ENCODE measurements around the gene NACC1. TPM values are rescaled to one million over a fixed set of nuclear protein-coding genes. Genes with fewer than 3 reads are reported as not detected.

The NACC1 gene
- total and polyA plus RNA-seq, 2 of the 8 experiments (the other 6 are each of a cell fraction or from before 2014, with no cell fraction given): 234 to 301 TPM

GRCh38 chr19:13164343-13165161 lies 46.5 kb downstream of the NACC1 start (continued):
- TF ChIP-seq RAD21 (IDR thresholded peaks at IDR 0.05 in 1 of 2, conservative IDR thresholded peaks at IDR 0.05 in 1 of 2; ENCODE audit: low read depth in 2 of 2, low read length in 2 of 2) (peak in 1 of 2 experiments; percentile 15; a peak in 1 of 4 replicates), POLR2AphosphoS5 (IDR thresholded peaks at IDR 0.05; ENCODE audit: low read depth, low read length) (peak; percentile 75), MAX (IDR thresholded peaks at IDR 0.05) (peak; percentile 73), GTF2F1 (IDR thresholded peaks at IDR 0.05; ENCODE audit: borderline replicate concordance, low read depth, low read length) (peak; percentile 71; the same call in 1 of the 2 replicates), TCF12 (IDR thresholded peaks at IDR 0.05; ENCODE audit: low read depth, low read length) (peak; percentile 95), KDM1A (IDR thresholded peaks at IDR 0.05; ENCODE audit: borderline replicate concordance, low read length) (0 out of 2 replicates have a peak, but pooled peaks have one; percentile 49), E2F6 (IDR thresholded peaks at IDR 0.05) (peak; percentile 52; the same call in 1 of the 2 replicates), BRCA1 (IDR thresholded peaks at IDR 0.05; ENCODE audit: low read depth, low read length) (no peak), SIN3A (conservative IDR thresholded peaks at IDR 0.05 in 1 of 2, IDR thresholded peaks at IDR 0.05 in 1 of 2; ENCODE audit: low read depth in 1 of 2, low read length in 2 of 2) (peak; percentile 74 to 78; a peak in 3 of 4 replicates), MAFK (IDR thresholded peaks at IDR 0.05; ENCODE audit: low read depth, low read length) (peak; percentile 7; the same call in 1 of the 2 replicates), HDAC2 (IDR thresholded peaks at IDR 0.05; ENCODE audit: borderline replicate concordance in 1 of 2, low read depth in 2 of 2, low read length in 2 of 2) (peak; percentile 76 to 94; a peak in 3 of 4 replicates), CREB1 (IDR thresholded peaks at IDR 0.05) (peak; percentile 68; the same call in 1 of the 2 replicates), SP4 (IDR thresholded peaks at IDR 0.05; ENCODE audit: low read length) (0 out of 2 replicates have a peak, but pooled peaks have one; percentile 32), KDM5A (IDR thresholded peaks at IDR 0.05; ENCODE audit: low read length) (no peak), ZNF274 (IDR thresholded peaks at IDR 0.05; ENCODE audit: borderline replicate concordance, extremely low read depth, low read length) (no peak), JUND (IDR thresholded peaks at IDR 0.05; ENCODE audit: low read length) (peak; percentile 55; the same call in 1 of the 2 replicates), POLR2A (IDR thresholded peaks at IDR 0.05; ENCODE audit: control extremely low read depth in 1 of 2, low read depth in 2 of 2, low read length in 2 of 2) (peak; percentile 41 to 65; a peak in 2 of 3 replicates), NANOG (IDR thresholded peaks at IDR 0.05; ENCODE audit: insufficient read depth, low read depth, low read length, poor library complexity, severe bottlenecking) (peak; percentile 57), YY1 (IDR thresholded peaks at IDR 0.05; ENCODE audit: low read depth, low read length) (peak; percentile 54; the same call in 1 of the 2 replicates), HDAC6 (IDR thresholded peaks at IDR 0.05; ENCODE audit: low read depth, low read length) (no peak)

Measured in H1 (cell line).